ENCODE measurements around the gene GTF3C5.
"Not testable (repeated sequence)": the region's sequence is repeated elsewhere in the genome, so short reads cannot be mapped to it uniquely, and the experiment has no call there.

The GTF3C5 gene

GRCh38 chr9:133030317-133031129 is at the start of gene GTF3C5:
Gene GTF3C5, plus strand, starts transcription at chr9:133030997. Its CDS starts 15 bp downstream, at chr9:133031012.
- peak; percentile 81 for DNase-seq (ENCODE audit: low read depth)

- no peak for DNase-seq (ENCODE audit: low read depth)
These were observed 48.3 kb upstream of the GTF3C5 start for GRCh38 chr9:132982458-132982857.

- no peak for DNase-seq (ENCODE audit: low read depth)
These were observed 47.2 kb upstream of the GTF3C5 start for GRCh38 chr9:132983491-132984201.

GRCh38 chr9:132984202-132985070 is 46.4 kb upstream of the GTF3C5 start:
- no peak for DNase-seq (ENCODE audit: low read depth)

- DNase-seq (ENCODE audit: low read depth), result no peak
These were observed 45.8 kb upstream of the GTF3C5 start for GRCh38 chr9:132985071-132985350.

- DNase-seq (ENCODE audit: low read depth), result no peak
These were observed 45.3 kb upstream of the GTF3C5 start for GRCh38 chr9:132985489-132985888.

GRCh38 chr9:132986114-132986513 is 44.7 kb upstream of the GTF3C5 start:
- DNase-seq (ENCODE audit: low read depth), result no peak

- no peak for DNase-seq (ENCODE audit: low read depth)
These were observed 43.9 kb upstream of the GTF3C5 start for GRCh38 chr9:132986640-132987620.

GRCh38 chr9:132988244-132989013 is 42.4 kb upstream of the GTF3C5 start:
- no peak for DNase-seq (ENCODE audit: low read depth)

- no peak for DNase-seq (ENCODE audit: low read depth)
These were observed 41.8 kb upstream of the GTF3C5 start for GRCh38 chr9:132989014-132989310.

GRCh38 chr9:132989414-132989996 is 41.3 kb upstream of the GTF3C5 start:
- no peak for DNase-seq (ENCODE audit: low read depth)

GRCh38 chr9:132989998-132990557 is 40.7 kb upstream of the GTF3C5 start:
- not testable (repeated sequence) for DNase-seq (ENCODE audit: low read depth)

GRCh38 chr9:132990781-132991180 is 40.0 kb upstream of the GTF3C5 start:
- DNase-seq (ENCODE audit: low read depth), result no peak

GRCh38 chr9:132991351-132992300 is 39.2 kb upstream of the GTF3C5 start:
- DNase-seq (ENCODE audit: low read depth), result no peak

- DNase-seq (ENCODE audit: low read depth), result no peak
These were observed 37.3 kb upstream of the GTF3C5 start for GRCh38 chr9:132993511-132993939.

- no peak for DNase-seq (ENCODE audit: low read depth)
These were observed 36.2 kb upstream of the GTF3C5 start for GRCh38 chr9:132994410-132995120.

GRCh38 chr9:132995121-132995420 is 35.7 kb upstream of the GTF3C5 start:
- DNase-seq (ENCODE audit: low read depth), result no peak

GRCh38 chr9:132995879-132996278 is 34.9 kb upstream of the GTF3C5 start:
- DNase-seq (ENCODE audit: low read depth), result no peak
